Neural crest cell (in vitro differentiated cells): ENCODE results near the gene ZNF26. TPM values are rescaled to one million over a fixed set of nuclear protein-coding genes. Genes with fewer than 3 reads are reported as not detected.
A peak's percentile ranks its signal among the peaks of the same experiment; 100 is the strongest.

ENCODE experiments used
- DNase-seq: peaks from one replicate; pipeline ENCODE4 v3.0.0; 2021; ENCODE audit warnings: low read depth, mixed read lengths, low spot score
- H3K27ac Mint-ChIP-seq: one replicate; pipeline ENCODE4 v1.8.0; 2021; ENCODE audit warnings: mild to moderate bottlenecking, mixed read lengths; ENCODE audit not compliant: unreplicated experiment
- H3K27me3 Mint-ChIP-seq: 2 replicates; pipeline ENCODE4 v1.8.0; 2021; ENCODE audit warnings: low read depth, mild to moderate bottlenecking, mixed read lengths
- H3K36me3 Mint-ChIP-seq: 2 replicates; pipeline ENCODE4 v1.8.0; 2021; ENCODE audit warnings: low read depth, mild to moderate bottlenecking, mixed read lengths
- H3K4me1 Mint-ChIP-seq: 2 replicates; pipeline ENCODE4 v1.8.0; 2021; ENCODE audit warnings: mixed read lengths
- H3K4me3 Mint-ChIP-seq: one replicate; pipeline ENCODE4 v1.8.0; 2021; ENCODE audit warnings: mild to moderate bottlenecking, mixed read lengths
- H3K9me3 Mint-ChIP-seq: 2 replicates; pipeline ENCODE4 v1.8.0; 2021; ENCODE audit warnings: mixed read lengths
- CTCF ChIP-seq: fragments of 200-600 bp; sonication (generic); conservative IDR thresholded peaks from 2 replicates; pipeline ENCODE4 v1.5.0; 2021; ENCODE audit warnings: antibody characterized with exemption, mild to moderate bottlenecking
- total RNA-seq: library from RNA; stranded (reverse); gene quantifications from 2 replicates; pipeline ENCODE4 v1.2.1, GENCODE V29; 2021

ZNF26 gene
- total RNA-seq, 1 donor from 2014 or later = 13.5 TPM

GRCh38 chr12:133058203-133059113 lies 72.3 kb downstream of the ZNF26 start:
- peaks cover 18% of the 10 kb centered on the region for H3K27me3 Mint-ChIP-seq
- H3K4me3 Mint-ChIP-seq = peak overlapping the region; percentile 68
- peaks cover 74% of the 10 kb centered on the region for H3K36me3 Mint-ChIP-seq
- no peak overlapping the region for H3K27ac Mint-ChIP-seq
- H3K9me3 Mint-ChIP-seq = peaks cover 40% of the 10 kb centered on the region
- DNase-seq = no peak
- no peaks in the 10 kb centered on the region for H3K4me1 Mint-ChIP-seq
- no peak for TF ChIP-seq CTCF

- H3K27ac Mint-ChIP-seq = no peak overlapping the region
- H3K36me3 Mint-ChIP-seq = peaks cover 73% of the 10 kb centered on the region
- peaks cover 41% of the 10 kb centered on the region for H3K9me3 Mint-ChIP-seq
- no peak overlapping the region for H3K4me3 Mint-ChIP-seq
- no peaks in the 10 kb centered on the region for H3K4me1 Mint-ChIP-seq
- DNase-seq = no peak
- TF ChIP-seq CTCF = no peak
- H3K27me3 Mint-ChIP-seq = peaks cover 19% of the 10 kb centered on the region
These were observed 75.8 kb downstream of the ZNF26 start for GRCh38 chr12:133061954-133062353.

- DNase-seq = no peak
- Mint-ChIP-seq H3K9me3 (peaks cover 31% of the 10 kb centered on the region), H3K4me1 (no peaks in the 10 kb centered on the region), H3K27me3 (peaks cover 8% of the 10 kb centered on the region), H3K4me3 (no peak overlapping the region), H3K27ac (no peak overlapping the region), H3K36me3 (peaks cover 57% of the 10 kb centered on the region)
- no peak for TF ChIP-seq CTCF
These were observed 77.4 kb downstream of the ZNF26 start for GRCh38 chr12:133063556-133063955.

- peaks cover 29% of the 10 kb centered on the region for H3K9me3 Mint-ChIP-seq
- H3K27me3 Mint-ChIP-seq = no peaks in the 10 kb centered on the region
- no peak for DNase-seq
- peaks cover 25% of the 10 kb centered on the region for H3K36me3 Mint-ChIP-seq
- H3K4me3 Mint-ChIP-seq = no peak overlapping the region
- no peak for TF ChIP-seq CTCF
- H3K4me1 Mint-ChIP-seq = no peaks in the 10 kb centered on the region
- H3K27ac Mint-ChIP-seq = no peak overlapping the region
These were observed 87.7 kb downstream of the ZNF26 start for GRCh38 chr12:133073836-133074235.

Other genes with a start within 250 kb of the ZNF26 start
- 93.4 and 100 TPM in 2 replicates for gene ANKLE2, start 224.5 kb upstream of the ZNF26 start, total RNA-seq
- gene GOLGA3, start 157.5 kb upstream of the ZNF26 start, total RNA-seq = 33.4 and 35.6 TPM in 2 replicates
- gene CHFR, start 98.8 kb upstream of the ZNF26 start, total RNA-seq = 39.0 and 39.9 TPM in 2 replicates
- 19.6 and 22.3 TPM in 2 replicates for gene ZNF605, start 30.1 kb upstream of the ZNF26 start, total RNA-seq
- gene ZNF84, start 51.1 kb downstream of the ZNF26 start, total RNA-seq = 59.7 and 63.4 TPM in 2 replicates
- gene ZNF140, start 94.6 kb downstream of the ZNF26 start, total RNA-seq = 19.6 and 19.9 TPM in 2 replicates
- gene ZNF891, start 143.9 kb downstream of the ZNF26 start, total RNA-seq = 3.9 and 4.2 TPM in 2 replicates
- gene ZNF10, start 144.3 kb downstream of the ZNF26 start, total RNA-seq = 14.7 and 19.0 TPM in 2 replicates
- 36.2 and 36.7 TPM in 2 replicates for gene ZNF268, start 195.1 kb downstream of the ZNF26 start, total RNA-seq
- gene ANHX, start 249.5 kb downstream of the ZNF26 start, total RNA-seq = not detected in 2 replicates